Esophagus muscularis mucosa (tissue), 4 donors: Measurements from ENCODE around the gene RBFOX2. TPM values are rescaled to one million over a fixed set of nuclear protein-coding genes. Genes with fewer than 3 reads are reported as not detected.

Source experiments
- DNase-seq: peaks from one replicate; pipeline ENCODE4 v3.0.0-alpha.2; 2017; ENCODE audit errors: extremely low spot score
- H3K27ac ChIP-seq, 4 donors: fragments of 200-600 bp; sonication (generic); replicated peaks in 1 of 4; 1 replicate in 3 of 4; 2 replicates in 1 of 4; pipeline ENCODE4 v1.5.1; 2016 to 2019; ENCODE audit warnings: mild to moderate bottlenecking in 1 of 4
- H3K27me3 ChIP-seq, 4 donors: fragments of 200-600 bp; sonication (generic); one replicate each; pipeline versions ENCODE4 v1.5.1 to v1.6.0; 2016 to 2019
- H3K36me3 ChIP-seq, 4 donors: fragments of 200-600 bp; sonication (generic); one replicate each; pipeline ENCODE4 v1.5.1; 2016 to 2019
- H3K4me1 ChIP-seq, 4 donors: fragments of 200-600 bp; sonication (generic); one replicate each; pipeline ENCODE4 v1.5.1; 2016 to 2019
- H3K4me3 ChIP-seq, 4 donors: fragments of 200-600 bp; sonication (generic); 1 replicate in 2 of 4; 2 replicates in 2 of 4; pipeline ENCODE4 v1.5.1; 2016 to 2019; ENCODE audit warnings: mild to moderate bottlenecking in 4 of 4, moderate library complexity in 1 of 4
- H3K9me3 ChIP-seq, 4 donors: fragments of 200-600 bp; sonication (generic); 1 replicate in 3 of 4; 2 replicates in 1 of 4; pipeline ENCODE4 v1.5.1; 2016 to 2019
- CTCF ChIP-seq, 3 experiments: fragments of 200-600 bp in 2 of 3; fragments of 450-650 bp in 1 of 3; sonication (generic) in 2 of 3; IDR thresholded peaks; one replicate each; pipeline ENCODE4 v1.5.1; 2017 to 2019; ENCODE audit warnings: antibody characterized with exemption in 3 of 3, mild to moderate bottlenecking in 2 of 3, moderate library complexity in 1 of 3
- EP300 ChIP-seq: sonication (generic); formaldehyde crosslinking; IDR thresholded peaks from one replicate; pipeline ENCODE4 v1.6.1; 2017; ENCODE audit warnings: antibody characterized with exemption
- POLR2A ChIP-seq: fragments of 450-650 bp; IDR thresholded peaks from one replicate; pipeline ENCODE4 v1.6.1; 2017; ENCODE audit warnings: antibody characterized with exemption, moderate library complexity, mild to moderate bottlenecking, low read depth
- POLR2AphosphoS5 ChIP-seq, 2 donors: sonication (generic); formaldehyde crosslinking; IDR thresholded peaks; one replicate each; pipeline ENCODE4 v1.6.1; 2017; ENCODE audit warnings: antibody characterized with exemption in 2 of 2
- WGBS: methylation state at CpG from one replicate; pipeline ENCODE4 v1.1.5; 2018; 5-methylcytosine and 5-hydroxymethylcytosine counted together
- intact Hi-C: fragments of 100-400 bp; cut with DNase I; formaldehyde crosslinking; loops from one replicate; pipeline ENCODE4 v1.15.1; 2023
- total RNA-seq, 4 donors: library from RNA; depleted of rRNA; stranded (reverse); fragments of >200 nt; gene quantifications; one replicate each; pipeline versions ENCODE4 v1.1.0 to v1.2.1, GENCODE V29; 2016

The RBFOX2 gene
- total RNA-seq, 4 donors from 2014 or later = 113 to 179 (median 155) TPM

GRCh38 chr22:35917651-35918050, 111.0 kb downstream of the RBFOX2 start:
- intact Hi-C loops = loop anchor here (10.0 kb wide), 1 partner anchor 173 kb away; no protein-coding TSS in a partner anchor
- no peaks in the 10 kb centered on the region for H3K9me3 ChIP-seq
- H3K4me3 ChIP-seq = no peak overlapping the region
- TF ChIP-seq POLR2AphosphoS5 (IDR thresholded peaks at IDR 0.05) (no peak), CTCF (IDR thresholded peaks at IDR 0.05) (no peak), EP300 (no peak), POLR2A (no peak)
- H3K27ac ChIP-seq = no peak overlapping the region
- H3K36me3 ChIP-seq = no peaks in the 10 kb centered on the region
- no peak for DNase-seq
- no peaks in the 10 kb centered on the region for H3K27me3 ChIP-seq
- 89% methylated on average over 4 of the region's 4 CpGs for whole genome bisulfite sequencing
- peaks cover 74 to 100% (median 97%) of the 10 kb centered on the region in 4 donors for H3K4me1 ChIP-seq

DNA sequence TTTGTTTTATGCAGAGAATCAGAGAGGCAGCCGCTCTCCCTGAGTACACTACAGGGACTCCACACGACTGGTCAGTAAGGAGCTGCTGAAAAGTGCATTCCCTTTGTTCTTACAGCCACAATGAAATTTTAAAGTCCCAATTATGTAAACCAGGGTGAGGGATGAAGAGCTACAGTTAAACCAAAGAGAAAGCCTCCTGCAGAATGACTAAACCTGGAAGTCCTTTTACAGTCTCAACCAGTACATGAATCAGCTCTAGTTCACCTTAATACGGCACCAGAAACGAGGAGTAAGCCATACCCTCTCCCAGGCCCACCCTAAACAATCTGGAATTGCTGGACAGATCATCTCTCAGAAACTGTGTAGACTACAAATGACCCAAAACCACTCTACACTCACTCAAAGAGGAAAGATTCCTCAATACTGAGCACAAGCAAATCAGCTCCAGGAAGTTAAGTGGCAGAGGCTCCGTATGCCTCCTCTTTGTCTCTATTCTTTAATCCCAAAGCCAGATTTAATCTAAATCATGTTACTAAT, 113.1 kb downstream of the RBFOX2 start:
- Histone ChIP-seq H3K4me3 (peak overlapping the region; percentile 40 to 63 (median 57)), H3K9me3 (no peaks in the 10 kb centered on the region), H3K27me3 (no peaks in the 10 kb centered on the region), H3K27ac (peak overlapping the region; percentile 75 to 82 (median 80)), H3K4me1 (peaks cover 74 to 99% (median 96%) of the 10 kb centered on the region in 4 donors), H3K36me3 (no peaks in the 10 kb centered on the region)
- WGBS = 21% methylated on average over 5 of the region's 5 CpGs
- no peak for TF ChIP-seq CTCF (IDR thresholded peaks at IDR 0.05)
- TF ChIP-seq POLR2A = no peak
- no peak for TF ChIP-seq POLR2AphosphoS5 (IDR thresholded peaks at IDR 0.05)
- no peak for TF ChIP-seq EP300
- intact Hi-C loops = loop anchor here (10.0 kb wide), 1 partner anchor 171 kb away; no protein-coding TSS in a partner anchor
- no peak for DNase-seq

- DNase-seq = no peak
- WGBS = 3% methylated on average over 9 of the region's 9 CpGs
- H3K36me3 ChIP-seq = no peaks in the 10 kb centered on the region
- H3K9me3 ChIP-seq = no peaks in the 10 kb centered on the region
- H3K4me3 ChIP-seq = peak overlapping the region; percentile 40 to 63 (median 57)
- no peaks in the 10 kb centered on the region for H3K27me3 ChIP-seq
- intact Hi-C loops = loop anchor here (10.0 kb wide), 1 partner anchor 170 kb away; no protein-coding TSS in a partner anchor
- H3K27ac ChIP-seq = peak overlapping the region; percentile 75 to 82 (median 80)
- TF ChIP-seq POLR2A (no peak), POLR2AphosphoS5 (IDR thresholded peaks at IDR 0.05) (peak; percentile 43 to 62), CTCF (IDR thresholded peaks at IDR 0.05) (no peak), EP300 (no peak)
- H3K4me1 ChIP-seq = peaks cover 72 to 99% (median 96%) of the 10 kb centered on the region in 4 donors
Observed at GRCh38 chr22:35914665-35915476, 113.8 kb downstream of the RBFOX2 start.

DNA sequence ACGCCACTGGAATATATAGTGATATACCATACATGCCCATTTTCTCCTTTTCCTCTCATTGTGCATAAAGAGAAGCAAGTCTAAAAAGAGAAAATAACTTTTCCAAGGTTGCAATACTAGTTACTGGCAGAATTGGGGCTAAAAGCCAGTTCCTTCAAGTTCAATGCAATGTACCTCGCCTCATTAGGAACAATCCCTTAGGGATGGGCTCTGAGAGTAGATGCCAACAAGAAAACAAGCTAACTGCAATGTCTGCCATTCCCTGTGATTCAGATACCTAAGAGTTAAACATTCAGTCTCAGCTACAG, 114.3 kb downstream of the RBFOX2 start:
- H3K36me3 ChIP-seq = no peaks in the 10 kb centered on the region
- no peak for TF ChIP-seq POLR2AphosphoS5 (IDR thresholded peaks at IDR 0.05)
- peaks cover 71 to 99% (median 96%) of the 10 kb centered on the region in 4 donors for H3K4me1 ChIP-seq
- intact Hi-C loops = loop anchor here (10.0 kb wide), 1 partner anchor 170 kb away; no protein-coding TSS in a partner anchor
- DNase-seq = no peak
- H3K27me3 ChIP-seq = no peaks in the 10 kb centered on the region
- peak overlapping the region; percentile 40 to 63 (median 57) for H3K4me3 ChIP-seq
- no peaks in the 10 kb centered on the region for H3K9me3 ChIP-seq
- peak overlapping the region; percentile 75 to 82 (median 80) for H3K27ac ChIP-seq
- WGBS = 14% methylated on average over 2 of the region's 2 CpGs

- H3K36me3 ChIP-seq = no peaks in the 10 kb centered on the region
- H3K4me1 ChIP-seq = peaks cover 69 to 99% (median 94%) of the 10 kb centered on the region in 4 donors
- intact Hi-C loops = loop anchor here (10.0 kb wide), 1 partner anchor 169 kb away; no protein-coding TSS in a partner anchor
- H3K9me3 ChIP-seq = no peaks in the 10 kb centered on the region
- H3K27ac ChIP-seq = peak overlapping the region; percentile 75 to 82 (median 80)
- WGBS = 55% methylated on average over 1 of the region's 1 CpG
- no peak for TF ChIP-seq EP300
- TF ChIP-seq POLR2AphosphoS5 (IDR thresholded peaks at IDR 0.05) = no peak
- TF ChIP-seq CTCF (IDR thresholded peaks at IDR 0.05) = no peak
- TF ChIP-seq POLR2A = no peak
- H3K27me3 ChIP-seq = no peaks in the 10 kb centered on the region
- H3K4me3 ChIP-seq = peak overlapping the region; percentile 40 to 63 (median 57)
- no peak for DNase-seq
Observed at GRCh38 chr22:35913925-35914324, 114.7 kb downstream of the RBFOX2 start.
